ENCODE measurements around the gene TNKS2.
A peak's percentile ranks its signal among the peaks of the same experiment; 100 is the strongest.

TNKS2 gene

GRCh38 chr10:91883549-91884444, 85.6 kb downstream of the TNKS2 start:
- DNase-seq (ENCODE audit: low read depth in 2 of 2): peak; percentile 61 to 77
- no peak overlapping the region for H3K4me3 ChIP-seq (replicated peaks in 1 of 2; ENCODE audit: low read depth in 2 of 2, low read length in 2 of 2)
- TF ChIP-seq, protein P1, sequence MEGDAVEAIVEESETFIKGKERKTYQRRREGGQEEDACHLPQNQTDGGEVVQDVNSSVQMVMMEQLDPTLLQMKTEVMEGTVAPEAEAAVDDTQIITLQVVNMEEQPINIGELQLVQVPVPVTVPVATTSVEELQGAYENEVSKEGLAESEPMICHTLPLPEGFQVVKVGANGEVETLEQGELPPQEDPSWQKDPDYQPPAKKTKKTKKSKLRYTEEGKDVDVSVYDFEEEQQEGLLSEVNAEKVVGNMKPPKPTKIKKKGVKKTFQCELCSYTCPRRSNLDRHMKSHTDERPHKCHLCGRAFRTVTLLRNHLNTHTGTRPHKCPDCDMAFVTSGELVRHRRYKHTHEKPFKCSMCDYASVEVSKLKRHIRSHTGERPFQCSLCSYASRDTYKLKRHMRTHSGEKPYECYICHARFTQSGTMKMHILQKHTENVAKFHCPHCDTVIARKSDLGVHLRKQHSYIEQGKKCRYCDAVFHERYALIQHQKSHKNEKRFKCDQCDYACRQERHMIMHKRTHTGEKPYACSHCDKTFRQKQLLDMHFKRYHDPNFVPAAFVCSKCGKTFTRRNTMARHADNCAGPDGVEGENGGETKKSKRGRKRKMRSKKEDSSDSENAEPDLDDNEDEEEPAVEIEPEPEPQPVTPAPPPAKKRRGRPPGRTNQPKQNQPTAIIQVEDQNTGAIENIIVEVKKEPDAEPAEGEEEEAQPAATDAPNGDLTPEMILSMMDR (IDR thresholded peaks at IDR 0.05; ENCODE audit: low read depth, low read length): no peak

DNA sequence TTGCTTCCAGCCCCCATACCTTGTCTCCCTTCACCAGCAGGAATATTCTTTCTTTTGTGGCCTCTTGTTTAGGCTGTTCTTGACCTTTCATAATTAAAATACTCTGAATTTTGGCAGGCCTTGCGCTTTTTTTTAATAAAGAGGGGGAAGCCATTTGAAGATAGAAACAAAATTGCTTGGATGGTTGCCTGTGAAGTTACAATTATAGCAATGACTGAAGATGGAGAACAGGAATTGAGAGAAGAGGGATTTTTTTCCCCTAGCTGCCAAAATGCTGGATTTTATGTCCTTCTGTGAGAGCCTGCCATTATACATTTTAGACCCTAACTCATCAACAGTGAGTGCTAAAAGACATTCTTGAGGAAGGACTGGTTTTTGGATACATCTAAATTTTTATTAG, 86.3 kb downstream of the TNKS2 start:
- no peak overlapping the region for H3K4me3 ChIP-seq (replicated peaks in 1 of 2; ENCODE audit: low read depth in 2 of 2, low read length in 2 of 2)
- TF ChIP-seq, protein P1 (IDR thresholded peaks at IDR 0.05; ENCODE audit: low read depth, low read length): no peak
- no peak for DNase-seq (ENCODE audit: low read depth in 2 of 2)

DNA sequence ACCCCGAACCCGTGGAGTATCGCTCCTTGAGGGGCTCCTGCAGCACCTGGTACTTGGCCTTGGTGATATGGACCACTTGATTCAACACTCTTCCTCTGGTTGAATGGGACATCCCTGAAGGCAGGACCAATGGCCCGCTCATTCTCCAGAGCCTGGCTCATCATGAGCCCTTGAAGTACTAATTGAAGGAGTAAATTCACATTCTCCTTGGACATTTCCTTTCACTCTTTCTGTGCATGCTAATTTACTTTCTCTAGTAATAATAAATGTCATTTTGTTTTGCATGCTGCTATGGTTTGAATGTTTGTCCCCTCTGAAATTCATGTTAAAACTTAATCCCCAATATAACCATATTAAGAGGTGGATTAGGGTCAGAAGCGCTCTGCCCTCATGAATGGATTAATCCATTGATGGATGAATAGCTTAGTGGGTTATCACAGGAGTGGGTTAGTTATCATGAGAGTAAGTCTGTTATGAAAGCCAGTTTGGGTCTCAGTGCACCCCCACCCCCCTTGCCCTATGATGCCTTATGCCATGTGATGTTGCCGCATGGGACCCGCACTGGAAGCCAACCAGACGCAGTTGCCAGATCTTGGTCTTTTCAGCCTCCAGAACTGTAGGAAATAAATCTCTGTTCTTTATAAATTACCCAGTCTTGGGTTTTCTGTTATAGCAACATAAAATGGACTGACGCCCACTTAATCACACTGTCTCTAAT, 87.3 kb downstream of the TNKS2 start:
- TF ChIP-seq, protein P1 (IDR thresholded peaks at IDR 0.05; ENCODE audit: low read depth, low read length): no peak

DNA sequence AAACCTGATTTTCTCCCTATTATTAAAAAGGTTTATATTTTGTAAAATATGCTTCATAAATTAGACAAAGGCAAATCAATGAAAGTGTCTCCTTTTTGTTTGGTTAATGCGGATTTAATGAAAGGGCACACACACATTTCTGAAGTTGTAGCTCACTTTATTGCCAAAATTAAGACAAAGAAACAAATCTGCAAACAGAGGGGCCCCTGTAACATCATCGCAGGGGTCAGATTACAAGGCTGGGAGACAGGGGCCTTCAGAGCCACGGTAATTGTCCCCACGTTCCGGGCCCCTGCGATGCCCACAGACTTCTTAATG, 88.7 kb downstream of the TNKS2 start:
- H3K4me3 ChIP-seq (replicated peaks in 1 of 2; ENCODE audit: low read depth in 2 of 2, low read length in 2 of 2): peak overlapping the region; percentile 45 to 56
- DNase-seq (ENCODE audit: low read depth in 2 of 2): no peak
- TF ChIP-seq, protein P1 (IDR thresholded peaks at IDR 0.05; ENCODE audit: low read depth, low read length): no peak

More for the DNA sequence above, 87.3 kb downstream of the TNKS2 start:
- no peak overlapping the region for H3K4me3 ChIP-seq (replicated peaks in 1 of 2; ENCODE audit: low read depth in 2 of 2, low read length in 2 of 2)
- no peak for DNase-seq (ENCODE audit: low read depth in 2 of 2)

DNA sequence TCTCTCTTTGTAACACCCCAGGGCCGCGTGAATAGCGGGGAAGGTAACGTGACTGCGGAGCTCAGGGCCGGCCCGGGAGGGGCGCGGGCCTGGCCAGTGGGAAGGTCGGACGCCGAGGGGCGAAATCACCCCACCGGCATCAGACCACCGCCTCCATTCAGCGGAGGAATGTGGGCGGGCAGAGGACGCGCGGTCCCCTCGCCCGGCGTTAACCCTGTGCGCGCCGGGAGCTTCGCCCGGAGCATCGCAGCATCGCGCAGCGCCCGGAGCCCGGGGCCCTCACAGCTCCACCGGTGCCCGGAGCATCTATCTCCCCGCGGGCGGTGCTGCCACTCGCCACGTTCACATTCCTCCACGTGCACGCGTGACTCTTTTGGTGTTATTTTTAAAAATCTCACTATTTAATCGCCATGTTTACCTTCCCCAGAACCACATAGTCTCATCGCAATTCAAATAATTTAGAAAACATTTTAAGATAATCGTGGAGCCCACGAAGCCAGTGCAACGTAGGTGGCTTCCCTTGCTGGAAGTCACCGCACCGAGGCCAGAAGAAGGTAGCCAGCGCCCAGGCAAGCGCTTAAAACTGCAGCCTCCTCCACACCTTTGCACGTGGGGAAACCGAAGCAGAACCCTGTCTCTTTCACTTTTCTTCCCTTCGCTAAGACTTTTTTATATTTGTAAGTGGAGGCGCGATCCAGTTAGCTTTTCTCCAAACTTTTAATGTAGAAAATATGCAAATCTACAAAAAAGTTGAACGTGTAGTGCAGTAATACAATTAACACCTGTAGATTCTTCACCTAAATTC, 89.2 kb downstream of the TNKS2 start:
- peak; percentile 32 to 70 for DNase-seq (ENCODE audit: low read depth in 2 of 2)
- peak overlapping the region; percentile 45 to 56 for H3K4me3 ChIP-seq (replicated peaks in 1 of 2; ENCODE audit: low read depth in 2 of 2, low read length in 2 of 2)
- TF ChIP-seq, protein P1 (IDR thresholded peaks at IDR 0.05; ENCODE audit: low read depth, low read length): no peak

- no peak overlapping the region for H3K4me3 ChIP-seq (replicated peaks in 1 of 2; ENCODE audit: low read depth in 2 of 2, low read length in 2 of 2)
- peak; percentile 82 to 91 for DNase-seq (ENCODE audit: low read depth in 2 of 2)
- TF ChIP-seq, protein P1 (IDR thresholded peaks at IDR 0.05; ENCODE audit: low read depth, low read length): no peak
Measured at GRCh38 chr10:91891125-91892001, 93.1 kb downstream of the TNKS2 start.
